Spleen (tissue), 11 donors: Measurements from ENCODE around the gene ARHGAP25. TPM values are rescaled to one million over a fixed set of nuclear protein-coding genes. Genes with fewer than 3 reads are reported as not detected.
A peak's percentile ranks its signal among the peaks of the same experiment; 100 is the strongest.

Experiments used
- DNase-seq: peaks from one replicate; pipeline ENCODE4 v3.0.0-alpha.2; 2020
- H3K27ac ChIP-seq, 8 donors: fragments of 200-600 bp; sonication (generic) in 7 of 8; 1 replicate in 4 of 8; 2 replicates in 4 of 8; pipeline versions ENCODE4 v1.5.0 to v1.8.0; 2016 to 2021; ENCODE audit warnings: inconsistent platforms in 4 of 8, mild to moderate bottlenecking in 4 of 8, moderate library complexity in 1 of 8
- H3K27me3 ChIP-seq, 7 donors: fragments of 200-600 bp; sonication (generic) in 6 of 7; replicated peaks in 1 of 7; 1 replicate in 4 of 7; 2 replicates in 3 of 7; pipeline versions ENCODE4 v1.5.0 to v1.8.0; 2016 to 2021; ENCODE audit warnings: inconsistent platforms in 3 of 7, mild to moderate bottlenecking in 1 of 7
- H3K36me3 ChIP-seq, 6 donors: fragments of 200-600 bp; sonication (generic) in 5 of 6; 1 replicate in 4 of 6; 2 replicates in 2 of 6; pipeline versions ENCODE4 v1.5.0 to v1.8.0; 2016 to 2021; ENCODE audit warnings: inconsistent platforms in 2 of 6
- H3K4me1 ChIP-seq, 6 donors: fragments of 200-600 bp; sonication (generic) in 5 of 6; 1 replicate in 3 of 6; 2 replicates in 3 of 6; pipeline versions ENCODE4 v1.5.0 to v1.8.0; 2016 to 2021; ENCODE audit warnings: inconsistent platforms in 3 of 6
- H3K4me3 ChIP-seq, 8 donors: fragments of 200-600 bp; sonication (generic) in 7 of 8; 1 replicate in 4 of 8; 2 replicates in 4 of 8; pipeline versions ENCODE4 v1.5.0 to v1.8.0; 2016 to 2021; ENCODE audit warnings: inconsistent platforms in 4 of 8, mild to moderate bottlenecking in 4 of 8, moderate library complexity in 2 of 8
- H3K9me3 ChIP-seq, 8 donors: fragments of 200-600 bp; sonication (generic) in 7 of 8; 1 replicate in 4 of 8; 2 replicates in 4 of 8; pipeline versions ENCODE4 v1.5.0 to v1.8.0; 2016 to 2021; ENCODE audit warnings: inconsistent platforms in 4 of 8
- CTCF ChIP-seq, 11 experiments: fragments of 200-600 bp in 7 of 11; fragments of 450-650 bp in 4 of 11; sonication (generic) in 4 of 11; IDR thresholded peaks in 8 of 11; conservative IDR thresholded peaks in 3 of 11; 1 replicate in 7 of 11; 2 replicates in 4 of 11; pipeline versions ENCODE4 v1.4.0 to v1.8.0; 2016 to 2021; ENCODE audit warnings: antibody characterized with exemption in 11 of 11, inconsistent platforms in 4 of 11, mild to moderate bottlenecking in 1 of 11
- POLR2A ChIP-seq, 3 donors: fragments of 450-650 bp; IDR thresholded peaks; one replicate each; pipeline ENCODE4 v1.5.1; 2017; ENCODE audit warnings: antibody characterized with exemption in 3 of 3, mild to moderate bottlenecking in 1 of 3
- POLR2AphosphoS5 ChIP-seq, 3 donors: sonication (generic); formaldehyde crosslinking; IDR thresholded peaks; one replicate each; pipeline ENCODE4 v1.5.1; 2017; ENCODE audit warnings: antibody characterized with exemption in 3 of 3
- WGBS, 5 donors: extraction: QIAGEN DNeasy Blood & Tissue Kit in 3 of 5; methylation state at CpG; one replicate each; pipeline versions ENCODE4 v1.1.5 to v1.1.7; 2013 to 2018; 5-methylcytosine and 5-hydroxymethylcytosine counted together
- intact Hi-C: fragments of 100-400 bp; cut with DNase I; formaldehyde crosslinking; loops from one replicate; pipeline ENCODE4 v1.15.0; 2023; ENCODE audit warnings: low total_unique reads
- polyA plus RNA-seq, 3 donors: library from polyadenylated mRNA; stranded (reverse); fragments of 200-250 nt; gene quantifications; one replicate each; pipeline ENCODE4 v1.2.1, GENCODE V29; 2013
- total RNA-seq, 7 donors: library from RNA; depleted of rRNA in 3 of 7; stranded (reverse); fragments of >200 nt in 3 of 7; fragmentation: NEBNext Ultra II Directional in 4 of 7; extraction: Animal tissue kit (Norgen Biotek cat#: 25700) in 4 of 7; gene quantifications; one replicate each; pipeline versions ENCODE4 v1.1.0 to v1.2.1, GENCODE V29; 2016 to 2021
- donor health status: healthy with polysubstance abuse.
- donor health status: DM: no; HTN: no; CAD: no; lungs with moderate emphysema.
- donor health status: DM: no; HTN: no; CAD: no.
- donor health status: Bipolar disorder and iron deficiency.
- donor health status: healthy.
- donor health status: DM: no; HTN: no; CAD: no.
- donor health status: DM: yes; HTN: yes; CAD: no.

The ARHGAP25 gene
- total and polyA plus RNA-seq, 10 donors = 72.0 to 173 (median 130) TPM

GRCh38 chr2:68769586-68770270 is 35.1 kb downstream of the ARHGAP25 start:
- Histone ChIP-seq H3K9me3 (no peaks in the 10 kb centered on the region), H3K27me3 (no peaks in the 10 kb centered on the region), H3K27ac (peak overlapping the region; percentile 89 to 98 (median 96)), H3K4me3 (peak overlapping the region in 1 of 8 donors; percentile 58), H3K4me1 (peaks cover 96 to 100% (median 100%) of the 10 kb centered on the region in 6 donors), H3K36me3 (no peaks in the 10 kb centered on the region)
- DNase-seq = no peak
- no peak for TF ChIP-seq POLR2AphosphoS5 (IDR thresholded peaks at IDR 0.05)
- no peak for TF ChIP-seq POLR2A (IDR thresholded peaks at IDR 0.05)
- TF ChIP-seq CTCF (IDR thresholded peaks at IDR 0.05 in 8 of 11, conservative IDR thresholded peaks at IDR 0.05 in 3 of 11) = no peak
- intact Hi-C loops = loop anchor here (10.0 kb wide), 1 partner anchor 55 kb away; no protein-coding TSS in a partner anchor
- WGBS, 5 donors = 63 to 68% (median 65%) methylated on average over 6 of the region's 6 CpGs

GRCh38 chr2:68770271-68771111 is 35.9 kb downstream of the ARHGAP25 start:
- intact Hi-C loops = loop anchor here (10.0 kb wide), 1 partner anchor 54 kb away; no protein-coding TSS in a partner anchor
- H3K36me3 ChIP-seq = peaks cover 0 to 4% (median 0%) of the 10 kb centered on the region in 6 donors

GRCh38 chr2:68771211-68771751 is 36.7 kb downstream of the ARHGAP25 start:
- peaks cover 88 to 100% (median 99%) of the 10 kb centered on the region in 6 donors for H3K4me1 ChIP-seq
- no peaks in the 10 kb centered on the region for H3K27me3 ChIP-seq
- DNase-seq = no peak
- peak overlapping the region in 1 of 8 donors; percentile 58 for H3K4me3 ChIP-seq
- WGBS, 5 donors = 52 to 62% (median 57%) methylated on average over 3 of the region's 3 CpGs
- H3K9me3 ChIP-seq = no peaks in the 10 kb centered on the region
- H3K27ac ChIP-seq = peak overlapping the region; percentile 89 to 98 (median 96)
- TF ChIP-seq POLR2A (IDR thresholded peaks at IDR 0.05) (no peak), POLR2AphosphoS5 (IDR thresholded peaks at IDR 0.05) (peak in 1 of 3 donors; percentile 41), CTCF (IDR thresholded peaks at IDR 0.05 in 8 of 11, conservative IDR thresholded peaks at IDR 0.05 in 3 of 11) (no peak)
- intact Hi-C loops = loop anchor here (10.0 kb wide), 1 partner anchor 54 kb away; no protein-coding TSS in a partner anchor
- H3K36me3 ChIP-seq = peaks cover 0 to 12% (median 0%) of the 10 kb centered on the region in 6 donors

More at GRCh38 chr2:68770271-68771111, 35.9 kb downstream of the ARHGAP25 start:
- Histone ChIP-seq H3K27me3 (no peaks in the 10 kb centered on the region), H3K27ac (peak overlapping the region; percentile 89 to 98 (median 96)), H3K4me1 (peaks cover 90 to 100% (median 99%) of the 10 kb centered on the region in 6 donors), H3K9me3 (no peaks in the 10 kb centered on the region), H3K4me3 (peak overlapping the region in 1 of 8 donors; percentile 58)
- no peak for TF ChIP-seq CTCF (IDR thresholded peaks at IDR 0.05 in 8 of 11, conservative IDR thresholded peaks at IDR 0.05 in 3 of 11)
- TF ChIP-seq POLR2A (IDR thresholded peaks at IDR 0.05) = no peak
- 41 to 60% (median 53%) methylated on average over 6 of the region's 6 CpGs for WGBS, 5 donors
- no peak for DNase-seq
